ENCODE results near the gene YBX3. TPM values are rescaled to one million over a fixed set of nuclear protein-coding genes. Genes with fewer than 3 reads are reported as not detected.
A peak's percentile ranks its signal among the peaks of the same experiment; 100 is the strongest.

YBX3 gene
- total RNA-seq, 5 donors from 2014 or later (not counting 1 experiment from before 2014, with no cell fraction given), result 14.8 to 101 (median 44.2) TPM

- no peak overlapping the region for H3K27ac ChIP-seq (ENCODE audit: low read length)
- peaks cover 7 to 20% of the 10 kb centered on the region in 2 experiments for H3K4me1 ChIP-seq (ENCODE audit: control insufficient read depth in 1 of 2, extremely low read depth in 1 of 2, insufficient read depth in 2 of 2, low read length in 2 of 2)
- no CpG with 5 or more reads among the region's 1 CpG for WGBS (ENCODE audit: insufficient coverage)
- H3K27me3 Mint-ChIP-seq, result peaks cover 1 to 3% of the 10 kb centered on the region in 2 donors
- H3K36me3 Mint-ChIP-seq, result no peaks in the 10 kb centered on the region
- H3K27me3 ChIP-seq (replicated peaks in 1 of 2; ENCODE audit: control insufficient read depth in 2 of 2, extremely low read depth in 1 of 2, insufficient read depth in 2 of 2, low read length in 1 of 2), result peaks cover 0 to 6% of the 10 kb centered on the region in 2 experiments
- CTCF ChIA-PET, result interaction anchor here (1.1 to 1.4 kb wide), 2 partner anchors 10 to 434 kb away, joined by 3 to 4 read pairs; no protein-coding TSS in a partner anchor
- POLR2A ChIA-PET, result no interaction called here
- H3K4me1 Mint-ChIP-seq, result peaks cover 32 to 42% (median 39%) of the 10 kb centered on the region in 3 donors
- no peaks in the 10 kb centered on the region for H3K9me3 Mint-ChIP-seq
- no peaks in the 10 kb centered on the region for H3K9me3 ChIP-seq
- DNase-seq, result no peak
- no peaks in the 10 kb centered on the region for H3K36me3 ChIP-seq (ENCODE audit: control insufficient read depth in 2 of 2, extremely low read depth in 1 of 2, insufficient read depth in 1 of 2, low read length in 1 of 2)
- peak overlapping the region in 1 of 2 donors; percentile 29 for H3K27ac Mint-ChIP-seq
- no peak for ATAC-seq (replicated peaks in 1 of 4)
- no peak overlapping the region for H3K4me3 ChIP-seq (ENCODE audit: control insufficient read depth in 1 of 2, extremely low read depth in 1 of 2, low read length in 1 of 2)
- H3K4me3 Mint-ChIP-seq, result no peak overlapping the region
Observed at GRCh38 chr12:10669533-10669932, 53.6 kb downstream of the YBX3 start.

- peak in 1 of 35 experiments; percentile 29 for DNase-seq
- ChIA-PET POLR2A (interaction anchor here (0.5 to 0.7 kb wide), 4 partner anchors 58 to 915 kb away, joined by 3 to 9 read pairs (median 4); no protein-coding TSS in a partner anchor), CTCF (interaction anchor here (0.5 to 0.7 kb wide), 3 partner anchors 84 to 523 kb away, joined by 3 to 4 read pairs (median 3); no protein-coding TSS in a partner anchor)
- H3K27me3 Mint-ChIP-seq, result peaks cover 1 to 3% of the 10 kb centered on the region in 2 donors
- peak overlapping the region; percentile 53 to 72 (median 55) for H3K4me3 Mint-ChIP-seq
- Histone ChIP-seq H3K9me3 (no peaks in the 10 kb centered on the region), H3K36me3 (ENCODE audit: control insufficient read depth in 2 of 2, extremely low read depth in 1 of 2, insufficient read depth in 1 of 2, low read length in 1 of 2) (no peaks in the 10 kb centered on the region), H3K27ac (ENCODE audit: low read length) (no peak overlapping the region), H3K4me3 (ENCODE audit: control insufficient read depth in 1 of 2, extremely low read depth in 1 of 2, low read length in 1 of 2) (no peak overlapping the region), H3K27me3 (replicated peaks in 1 of 2; ENCODE audit: control insufficient read depth in 2 of 2, extremely low read depth in 1 of 2, insufficient read depth in 2 of 2, low read length in 1 of 2) (no peaks in the 10 kb centered on the region), H3K4me1 (ENCODE audit: control insufficient read depth in 1 of 2, extremely low read depth in 1 of 2, insufficient read depth in 2 of 2, low read length in 2 of 2) (peaks cover under 1 to 10% of the 10 kb centered on the region in 2 experiments)
- 58% methylated on average over 4 of the region's 5 CpGs for WGBS (ENCODE audit: insufficient coverage)
- H3K27ac Mint-ChIP-seq, result peak overlapping the region in 1 of 2 donors; percentile 29
- H3K9me3 Mint-ChIP-seq, result no peaks in the 10 kb centered on the region
- peaks cover 22 to 33% (median 30%) of the 10 kb centered on the region in 3 donors for H3K4me1 Mint-ChIP-seq
- H3K36me3 Mint-ChIP-seq, result no peaks in the 10 kb centered on the region
- ATAC-seq (replicated peaks in 1 of 4), result peak in 3 of 4 experiments; percentile 21 to 57 (median 39)
Observed at GRCh38 chr12:10668526-10668925, 54.6 kb downstream of the YBX3 start.

GRCh38 chr12:10667581-10667980, 55.5 kb downstream of the YBX3 start:
- Mint-ChIP-seq H3K27me3 (peaks cover 1 to 3% of the 10 kb centered on the region in 2 donors), H3K9me3 (no peaks in the 10 kb centered on the region), H3K4me3 (peak overlapping the region in 1 of 3 donors; percentile 14), H3K4me1 (peaks cover 14 to 23% (median 20%) of the 10 kb centered on the region in 3 donors), H3K36me3 (no peaks in the 10 kb centered on the region), H3K27ac (no peak overlapping the region)
- Histone ChIP-seq H3K27ac (ENCODE audit: low read length) (no peak overlapping the region), H3K27me3 (replicated peaks in 1 of 2; ENCODE audit: control insufficient read depth in 2 of 2, extremely low read depth in 1 of 2, insufficient read depth in 2 of 2, low read length in 1 of 2) (no peaks in the 10 kb centered on the region), H3K4me1 (ENCODE audit: control insufficient read depth in 1 of 2, extremely low read depth in 1 of 2, insufficient read depth in 2 of 2, low read length in 2 of 2) (peaks cover 0 to 8% of the 10 kb centered on the region in 2 experiments), H3K4me3 (ENCODE audit: control insufficient read depth in 1 of 2, extremely low read depth in 1 of 2, low read length in 1 of 2) (no peak overlapping the region), H3K36me3 (ENCODE audit: control insufficient read depth in 2 of 2, extremely low read depth in 1 of 2, insufficient read depth in 1 of 2, low read length in 1 of 2) (no peaks in the 10 kb centered on the region), H3K9me3 (no peaks in the 10 kb centered on the region)
- POLR2A ChIA-PET, result interaction anchor here in 1 of 2 donors (0.6 kb wide), 1 partner anchor 57 kb away, joined by 5 read pairs; no protein-coding TSS in a partner anchor
- ATAC-seq (replicated peaks in 1 of 4) (no peak), DNase-seq (no peak)
- CTCF ChIA-PET, result no interaction called here
- 63% methylated on average over 1 of the region's 1 CpG for WGBS (ENCODE audit: insufficient coverage)

- ATAC-seq (replicated peaks in 1 of 4) (no peak), DNase-seq (no peak)
- no peaks in the 10 kb centered on the region for H3K9me3 ChIP-seq
- no peak overlapping the region for H3K4me3 Mint-ChIP-seq
- H3K36me3 Mint-ChIP-seq, result no peaks in the 10 kb centered on the region
- no peak overlapping the region for H3K27ac ChIP-seq (ENCODE audit: low read length)
- CTCF ChIA-PET, result no interaction called here
- H3K4me1 ChIP-seq (ENCODE audit: control insufficient read depth in 1 of 2, extremely low read depth in 1 of 2, insufficient read depth in 2 of 2, low read length in 2 of 2), result peaks cover 0 to 3% of the 10 kb centered on the region in 2 experiments
- H3K36me3 ChIP-seq (ENCODE audit: control insufficient read depth in 2 of 2, extremely low read depth in 1 of 2, insufficient read depth in 1 of 2, low read length in 1 of 2), result no peaks in the 10 kb centered on the region
- peaks cover 11 to 13% (median 12%) of the 10 kb centered on the region in 3 donors for H3K4me1 Mint-ChIP-seq
- WGBS (ENCODE audit: insufficient coverage), result no CpG with 5 or more reads among the region's 2 CpGs
- H3K9me3 Mint-ChIP-seq, result no peaks in the 10 kb centered on the region
- POLR2A ChIA-PET, result no interaction called here
- H3K27me3 ChIP-seq (replicated peaks in 1 of 2; ENCODE audit: control insufficient read depth in 2 of 2, extremely low read depth in 1 of 2, insufficient read depth in 2 of 2, low read length in 1 of 2), result no peaks in the 10 kb centered on the region
- no peak overlapping the region for H3K4me3 ChIP-seq (ENCODE audit: control insufficient read depth in 1 of 2, extremely low read depth in 1 of 2, low read length in 1 of 2)
- no peak overlapping the region for H3K27ac Mint-ChIP-seq
- peaks cover 4 to 7% of the 10 kb centered on the region in 2 donors for H3K27me3 Mint-ChIP-seq
Observed at GRCh38 chr12:10664499-10664898, 58.6 kb downstream of the YBX3 start.

- Histone ChIP-seq H3K27ac (ENCODE audit: low read length) (no peak overlapping the region), H3K27me3 (replicated peaks in 1 of 2; ENCODE audit: control insufficient read depth in 2 of 2, extremely low read depth in 1 of 2, insufficient read depth in 2 of 2, low read length in 1 of 2) (no peaks in the 10 kb centered on the region), H3K4me1 (ENCODE audit: control insufficient read depth in 1 of 2, extremely low read depth in 1 of 2, insufficient read depth in 2 of 2, low read length in 2 of 2) (peaks cover 0 to 3% of the 10 kb centered on the region in 2 experiments), H3K9me3 (no peaks in the 10 kb centered on the region), H3K36me3 (ENCODE audit: control insufficient read depth in 2 of 2, extremely low read depth in 1 of 2, insufficient read depth in 1 of 2, low read length in 1 of 2) (no peaks in the 10 kb centered on the region), H3K4me3 (ENCODE audit: control insufficient read depth in 1 of 2, extremely low read depth in 1 of 2, low read length in 1 of 2) (no peak overlapping the region)
- DNase-seq, result no peak
- Mint-ChIP-seq H3K4me1 (peaks cover 7 to 9% (median 9%) of the 10 kb centered on the region in 3 donors), H3K27ac (no peak overlapping the region), H3K9me3 (no peaks in the 10 kb centered on the region), H3K36me3 (no peaks in the 10 kb centered on the region), H3K4me3 (no peak overlapping the region), H3K27me3 (peaks cover 4 to 7% of the 10 kb centered on the region in 2 donors)
- ATAC-seq (replicated peaks in 1 of 4), result no peak
- POLR2A ChIA-PET, result no interaction called here
- CTCF ChIA-PET, result no interaction called here
- WGBS (ENCODE audit: insufficient coverage), result no CpG with 5 or more reads among the region's 3 CpGs
Observed at GRCh38 chr12:10663869-10664268, 59.3 kb downstream of the YBX3 start.

- no peak for DNase-seq
- POLR2A ChIA-PET, result no interaction called here
- CTCF ChIA-PET, result interaction anchor here in 1 of 2 donors (0.5 kb wide), 1 partner anchor 768 kb away, joined by 4 read pairs; no protein-coding TSS in a partner anchor
- no peaks in the 10 kb centered on the region for H3K4me1 Mint-ChIP-seq
- Histone ChIP-seq H3K36me3 (ENCODE audit: control insufficient read depth in 2 of 2, extremely low read depth in 1 of 2, insufficient read depth in 1 of 2, low read length in 1 of 2) (no peaks in the 10 kb centered on the region), H3K4me1 (ENCODE audit: control insufficient read depth in 1 of 2, extremely low read depth in 1 of 2, insufficient read depth in 2 of 2, low read length in 2 of 2) (no peaks in the 10 kb centered on the region), H3K27me3 (replicated peaks in 1 of 2; ENCODE audit: control insufficient read depth in 2 of 2, extremely low read depth in 1 of 2, insufficient read depth in 2 of 2, low read length in 1 of 2) (no peaks in the 10 kb centered on the region), H3K9me3 (no peaks in the 10 kb centered on the region), H3K27ac (ENCODE audit: low read length) (no peak overlapping the region), H3K4me3 (ENCODE audit: control insufficient read depth in 1 of 2, extremely low read depth in 1 of 2, low read length in 1 of 2) (no peak overlapping the region)
- H3K4me3 Mint-ChIP-seq, result no peak overlapping the region
- peaks cover 0 to 7% (median 3%) of the 10 kb centered on the region in 3 donors for H3K9me3 Mint-ChIP-seq
- no peaks in the 10 kb centered on the region for H3K36me3 Mint-ChIP-seq
- no CpG with 5 or more reads among the region's 3 CpGs for WGBS (ENCODE audit: insufficient coverage)
- no peak for ATAC-seq (replicated peaks in 1 of 4)
- peaks cover 3 to 4% of the 10 kb centered on the region in 2 donors for H3K27me3 Mint-ChIP-seq
- no peak overlapping the region for H3K27ac Mint-ChIP-seq
Observed at GRCh38 chr12:10661338-10661737, 61.8 kb downstream of the YBX3 start.
